Measurements from ENCODE around the gene EHD4. TPM values are rescaled to one million over a fixed set of nuclear protein-coding genes. Genes with fewer than 3 reads are reported as not detected.

Gene EHD4
- total RNA-seq, 1 donor from 2014 or later, result 68.8 TPM

GRCh38 chr15:41895957-41896356 is 76.4 kb downstream of the EHD4 start:
- no peak for DNase-seq (ENCODE audit: low read depth in 2 of 2)

DNA sequence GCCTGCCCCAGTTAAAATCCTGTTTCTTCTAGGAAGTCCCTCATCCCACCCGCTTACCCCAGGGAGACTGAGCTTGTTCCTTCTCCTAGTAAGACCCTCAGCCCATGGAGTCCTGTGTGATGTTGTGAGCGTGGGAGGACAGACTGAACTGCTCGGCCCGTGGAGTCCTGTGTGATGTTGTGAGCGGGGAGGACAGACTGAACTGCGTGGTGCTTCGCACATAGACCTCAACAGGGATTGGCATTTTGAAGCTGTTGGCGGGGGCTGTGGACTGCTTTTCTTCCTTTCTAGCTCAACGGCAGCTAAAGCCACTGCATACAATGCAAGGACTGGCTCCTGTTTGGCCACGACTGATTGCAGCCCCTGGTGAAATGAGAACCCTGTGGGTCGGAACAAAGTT is 76.9 kb downstream of the EHD4 start:
- no peak for DNase-seq (ENCODE audit: low read depth in 2 of 2)

- DNase-seq (ENCODE audit: low read depth in 2 of 2), result peak; percentile 20 to 88
Measured at GRCh38 chr15:41894791-41895463, 77.4 kb downstream of the EHD4 start.

DNA sequence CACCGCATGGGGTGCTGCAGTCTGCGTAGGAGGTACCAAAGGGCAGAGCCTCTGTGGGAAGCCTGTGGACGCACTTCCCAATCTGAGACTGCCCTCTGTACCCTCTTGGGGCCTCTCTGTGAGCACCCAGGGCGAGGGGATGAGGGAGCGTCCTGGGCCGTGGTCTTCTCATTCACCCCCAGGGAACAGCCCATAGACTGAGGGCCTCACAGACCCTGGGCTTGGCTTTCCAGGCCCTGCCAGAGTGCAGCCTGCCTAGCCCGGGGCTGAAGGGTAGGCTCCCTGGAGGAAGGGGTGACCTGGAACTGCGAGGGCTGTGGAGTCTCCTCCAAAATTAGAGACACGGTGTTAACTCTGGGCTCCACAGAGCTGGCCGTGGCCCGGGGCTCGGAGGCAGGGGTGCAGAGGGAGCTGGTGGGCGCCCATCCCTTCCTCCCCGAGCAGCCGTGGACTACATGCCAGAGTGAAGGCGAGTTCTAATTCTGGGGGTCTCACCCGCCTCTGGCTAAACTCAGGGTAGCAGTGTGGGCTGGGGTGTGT is 78.0 kb downstream of the EHD4 start:
- no peak for DNase-seq (ENCODE audit: low read depth in 2 of 2)

DNA sequence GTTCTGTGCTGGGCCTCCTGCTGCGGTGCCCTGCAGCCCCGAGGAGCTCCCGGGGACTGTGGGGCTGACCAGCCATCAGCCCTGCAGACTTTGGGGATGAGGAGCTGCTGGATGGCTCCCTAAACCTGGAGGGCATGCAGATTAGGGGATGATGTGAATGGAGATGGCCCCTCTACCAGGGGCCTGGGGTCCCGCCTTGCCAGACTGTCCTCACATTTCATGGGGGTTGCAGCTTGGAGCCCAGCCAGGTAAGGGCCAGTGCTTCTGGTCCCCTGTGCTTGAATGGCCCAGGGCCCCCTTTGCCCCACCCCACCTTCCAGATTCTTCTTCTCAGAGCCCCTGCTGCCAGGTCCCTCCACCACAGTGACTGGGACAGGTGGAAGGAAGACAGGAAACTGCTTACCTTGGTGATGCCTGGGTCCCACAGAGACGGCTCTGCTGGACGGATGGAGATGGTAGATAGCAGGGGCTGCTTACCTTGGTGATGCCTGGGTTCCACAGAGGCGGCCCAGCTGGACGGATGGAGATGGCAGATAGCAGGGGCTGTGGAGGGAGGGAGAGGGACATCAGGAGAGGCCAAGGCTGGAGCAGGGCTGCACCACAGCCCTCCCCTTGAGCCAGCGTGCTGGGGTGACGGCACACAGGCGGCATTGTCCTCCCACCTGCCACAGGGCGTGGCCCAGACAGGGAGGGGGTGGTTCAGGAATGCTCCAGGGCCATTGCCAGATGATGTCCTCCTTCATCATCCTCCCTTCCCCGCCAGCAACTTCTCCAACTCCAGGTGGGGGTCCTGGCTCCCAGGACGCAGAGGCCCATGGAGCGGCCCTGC is 78.7 kb downstream of the EHD4 start, which contains the start of gene SPTBN5:
Gene SPTBN5 (minus strand): TSS at position 632 of the 829 bp plus-strand sequence. CDS start 556 bp downstream, at position 76.
- no peak for DNase-seq (ENCODE audit: low read depth in 2 of 2)

DNA sequence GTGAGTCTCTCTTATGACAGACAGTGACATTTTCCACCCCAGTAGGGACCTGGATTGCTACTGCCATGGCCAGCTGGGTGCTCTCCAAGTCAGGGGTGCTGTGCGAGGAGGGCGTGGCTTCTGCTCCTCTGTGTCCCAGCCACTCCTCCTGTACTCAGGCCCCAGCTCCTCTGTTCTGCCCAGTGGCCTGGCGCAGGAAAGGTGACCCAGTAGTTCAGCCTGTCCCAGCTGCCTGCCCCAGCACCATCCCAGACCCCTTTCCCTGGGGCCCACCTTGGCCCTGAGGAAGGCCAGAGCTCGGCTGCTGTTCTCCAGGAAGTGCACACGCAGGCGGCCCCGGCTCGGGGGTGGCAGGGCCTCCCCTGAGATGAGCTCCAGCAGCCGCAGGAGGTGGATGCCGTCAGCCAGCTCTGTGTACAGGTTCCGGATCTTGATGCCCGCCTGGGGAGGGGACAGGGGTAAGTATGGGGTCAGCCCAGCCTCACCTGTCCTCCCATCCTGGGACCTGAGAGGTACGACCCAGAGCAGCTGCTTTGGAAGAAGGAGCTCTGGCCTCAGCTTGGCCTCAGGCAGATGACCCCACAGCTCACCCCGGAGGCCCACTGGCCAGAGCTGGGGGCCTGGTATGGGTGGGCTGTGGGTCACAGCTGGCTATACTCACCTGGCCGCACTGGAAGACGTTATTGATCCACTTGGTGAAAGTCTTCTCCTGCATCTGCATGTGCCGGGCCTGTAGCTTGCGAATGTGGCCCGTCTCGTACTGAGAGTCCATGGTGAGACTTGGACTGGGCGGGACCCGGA is 79.5 kb downstream of the EHD4 start:
- DNase-seq (ENCODE audit: low read depth in 2 of 2), result no peak

DNA sequence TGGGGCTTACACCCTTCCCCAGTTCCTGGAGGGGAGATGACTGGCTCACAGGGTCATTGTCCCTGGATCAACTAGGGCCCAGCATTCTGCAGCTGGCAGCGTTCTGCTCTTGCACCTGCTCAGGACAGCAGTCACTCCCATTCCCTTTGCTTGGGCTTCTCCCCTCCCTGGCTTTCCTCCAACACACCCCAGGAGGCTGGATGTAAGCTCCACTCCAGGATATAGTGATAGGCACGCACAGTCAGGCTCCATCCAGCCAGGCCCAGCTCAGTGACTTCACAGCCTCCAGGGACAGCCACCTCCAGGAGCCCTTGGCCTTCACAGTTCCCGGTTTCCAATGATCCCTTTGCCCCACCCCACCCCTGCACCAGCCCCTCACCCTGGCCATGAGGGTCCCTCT is 80.4 kb downstream of the EHD4 start:
- no peak for DNase-seq (ENCODE audit: low read depth in 2 of 2)

DNA sequence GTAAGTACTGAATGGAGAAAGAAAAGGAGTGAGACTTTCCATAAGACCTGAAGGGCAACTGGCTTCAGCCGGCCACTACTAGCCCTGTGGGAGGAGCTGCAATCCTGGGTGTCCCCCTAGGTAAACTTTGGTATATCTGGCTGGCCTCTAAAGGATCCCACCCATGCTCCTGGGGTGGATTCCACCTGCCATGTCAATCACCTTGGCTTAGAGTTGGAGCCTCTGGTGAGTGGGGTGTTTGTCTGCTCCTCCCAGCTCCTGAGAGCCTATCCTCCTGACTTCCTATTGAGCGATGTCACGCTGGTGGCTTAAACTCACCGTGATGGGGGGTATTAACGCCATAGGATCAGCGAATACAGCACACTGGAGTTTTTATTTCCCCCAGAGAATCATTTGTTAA is 81.1 kb downstream of the EHD4 start:
- DNase-seq (ENCODE audit: low read depth in 2 of 2), result no peak

DNA sequence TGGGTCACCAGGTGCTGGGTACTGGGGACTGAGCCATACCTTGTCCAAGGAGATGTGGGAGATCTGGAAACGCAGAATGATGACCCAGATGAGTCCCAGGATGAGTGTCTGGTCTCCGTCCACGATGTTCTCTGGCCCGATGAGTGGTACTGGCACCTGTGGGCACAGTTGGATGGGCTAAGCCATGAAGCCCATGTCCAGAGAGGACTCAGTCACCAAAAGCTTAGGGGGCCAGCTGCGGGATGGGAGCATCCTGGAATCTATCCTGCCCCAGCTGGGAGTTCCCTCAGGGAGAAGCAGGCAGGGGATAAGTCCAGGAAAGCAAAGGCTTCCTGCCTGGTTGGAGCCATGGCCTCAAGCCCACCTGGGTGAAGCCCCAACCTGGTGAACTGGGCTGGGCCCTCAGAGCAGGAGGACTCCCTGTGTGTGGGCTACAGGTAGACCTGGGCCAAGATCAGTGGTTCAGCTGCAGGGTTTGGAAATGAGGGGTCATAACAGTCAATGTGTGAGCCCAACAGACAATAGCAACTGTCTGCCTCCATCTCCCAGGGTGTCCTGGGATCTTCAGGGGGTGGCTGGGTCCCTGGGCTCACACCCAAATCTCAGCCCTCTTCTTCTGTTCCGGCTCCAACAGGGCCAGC is 82.2 kb downstream of the EHD4 start:
- no peak for DNase-seq (ENCODE audit: low read depth in 2 of 2)

GRCh38 chr15:41888662-41889253 is 83.6 kb downstream of the EHD4 start:
- DNase-seq (ENCODE audit: low read depth in 2 of 2), result no peak

- no peak for DNase-seq (ENCODE audit: low read depth in 2 of 2)
Measured at GRCh38 chr15:41887893-41888292, 84.5 kb downstream of the EHD4 start.

DNA sequence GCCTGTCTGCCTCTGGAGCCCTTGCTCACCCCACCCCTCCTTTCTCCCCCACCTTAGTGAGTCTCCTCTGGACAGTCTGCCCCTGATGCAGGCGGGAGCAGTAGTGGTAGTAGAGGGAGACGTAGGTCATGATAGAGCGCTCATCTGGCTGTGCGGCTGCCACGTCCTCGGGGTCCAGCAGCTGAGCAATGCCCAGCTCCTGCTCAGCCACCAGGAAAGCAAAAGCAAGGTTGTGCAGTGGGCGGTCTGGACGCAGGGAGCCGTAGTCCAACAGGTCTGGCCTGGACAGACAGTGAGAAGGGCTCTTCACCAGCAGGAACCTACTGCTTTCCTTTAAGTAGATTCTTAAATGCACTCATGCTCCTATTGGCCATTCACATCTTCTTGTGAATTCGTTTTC is 85.2 kb downstream of the EHD4 start:
- no peak for DNase-seq (ENCODE audit: low read depth in 2 of 2)

- DNase-seq (ENCODE audit: low read depth in 2 of 2), result no peak
Measured at GRCh38 chr15:41886741-41887140, 85.6 kb downstream of the EHD4 start.

GRCh38 chr15:41885841-41886240 is 86.5 kb downstream of the EHD4 start:
- DNase-seq (ENCODE audit: low read depth in 2 of 2), result no peak

DNA sequence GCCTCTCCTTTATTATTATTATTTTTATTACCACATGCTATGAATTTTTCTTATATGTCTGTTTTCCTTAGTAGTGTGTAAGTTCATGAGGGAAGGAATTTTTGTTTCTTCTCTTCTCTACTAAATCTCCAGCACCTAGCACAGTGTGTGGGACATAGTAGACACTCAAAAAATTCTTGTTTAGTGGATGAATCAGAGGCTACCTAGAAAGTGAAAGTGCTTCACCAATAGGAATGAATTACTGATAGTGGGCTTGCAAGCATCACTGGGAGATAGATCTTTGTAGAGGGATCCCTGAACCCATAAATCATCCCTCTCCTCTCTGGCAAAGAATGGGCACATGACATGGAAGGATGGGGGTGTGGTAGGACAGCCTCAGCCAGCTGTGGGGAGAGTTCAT is 87.0 kb downstream of the EHD4 start:
- DNase-seq (ENCODE audit: low read depth in 2 of 2), result no peak

DNA sequence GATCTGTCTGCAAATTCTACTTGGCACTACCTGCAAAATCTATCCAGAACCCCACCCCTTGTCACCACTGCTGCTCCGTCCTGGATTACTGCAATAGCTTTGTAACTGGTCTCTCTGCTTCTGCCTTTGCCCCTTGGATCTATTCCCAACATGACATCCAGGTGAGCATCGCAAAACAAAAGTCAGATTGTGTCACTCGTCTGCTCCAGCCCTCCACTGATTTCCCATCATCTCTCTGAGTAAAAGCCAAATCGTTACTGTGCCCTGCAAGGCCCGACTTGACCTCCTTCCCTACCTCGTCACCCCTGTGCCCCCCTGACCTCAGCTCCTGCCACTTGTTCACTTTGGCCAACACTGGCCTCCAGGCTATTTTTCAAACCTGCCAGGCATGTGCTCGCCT is 87.9 kb downstream of the EHD4 start:
- DNase-seq (ENCODE audit: low read depth in 2 of 2), result no peak

DNA sequence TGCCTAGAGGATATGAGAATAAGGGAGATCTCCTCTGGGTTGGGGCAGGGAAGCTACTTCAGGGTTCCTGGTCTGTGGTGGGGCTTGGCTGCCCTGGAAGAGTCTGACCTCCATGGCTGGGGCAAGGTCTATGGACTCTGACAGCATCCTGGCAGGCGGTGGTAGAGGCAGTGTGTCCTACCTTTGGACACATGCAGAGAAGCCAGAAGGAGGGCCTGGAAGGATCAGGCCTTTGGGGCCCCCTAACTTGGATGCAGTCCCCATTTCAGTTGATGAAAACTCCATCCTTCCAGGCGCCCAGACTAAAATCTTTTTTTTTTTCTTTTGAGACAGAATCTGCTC is 88.9 kb downstream of the EHD4 start:
- DNase-seq (ENCODE audit: low read depth in 2 of 2), result no peak

DNA sequence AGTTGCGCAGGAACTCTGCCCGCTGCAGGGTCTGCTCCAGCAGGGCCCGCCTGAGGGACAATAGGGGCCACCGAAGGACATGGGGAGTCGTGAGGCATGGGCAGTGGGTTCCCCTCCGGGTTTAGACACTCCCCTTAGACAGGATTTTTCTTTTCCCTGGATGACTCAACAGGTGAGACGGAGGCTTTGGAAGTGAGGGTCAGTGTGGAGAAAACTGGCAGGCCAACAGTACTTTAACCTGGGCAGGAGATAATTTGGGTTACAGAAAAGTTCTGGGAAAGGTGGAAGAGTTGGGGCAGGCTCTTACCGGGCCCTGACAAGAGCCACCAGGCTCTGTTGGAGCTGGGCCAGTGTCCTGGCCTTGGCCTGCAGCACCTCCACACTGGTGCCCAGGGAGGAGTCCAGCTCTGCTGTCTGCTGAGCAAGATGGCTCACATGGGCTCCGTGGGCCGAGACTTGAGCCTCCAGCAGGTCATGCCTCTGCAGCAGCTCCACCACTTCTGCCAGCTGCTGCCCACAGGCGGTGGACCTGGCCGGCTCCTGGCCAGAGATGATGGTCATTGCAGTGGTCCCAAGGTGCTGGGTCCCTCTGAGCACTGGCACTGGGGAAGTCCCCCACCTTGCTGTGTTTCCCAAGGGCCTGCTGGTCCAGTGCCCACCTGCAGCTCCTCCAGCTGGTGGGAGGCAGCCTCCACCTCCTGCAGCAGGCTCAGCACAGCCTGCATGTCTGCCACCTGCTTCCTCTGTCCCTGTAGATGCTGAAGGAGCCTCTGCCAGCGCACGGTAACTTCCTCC is 89.5 kb downstream of the EHD4 start:
- DNase-seq (ENCODE audit: low read depth in 2 of 2), result no peak

DNA sequence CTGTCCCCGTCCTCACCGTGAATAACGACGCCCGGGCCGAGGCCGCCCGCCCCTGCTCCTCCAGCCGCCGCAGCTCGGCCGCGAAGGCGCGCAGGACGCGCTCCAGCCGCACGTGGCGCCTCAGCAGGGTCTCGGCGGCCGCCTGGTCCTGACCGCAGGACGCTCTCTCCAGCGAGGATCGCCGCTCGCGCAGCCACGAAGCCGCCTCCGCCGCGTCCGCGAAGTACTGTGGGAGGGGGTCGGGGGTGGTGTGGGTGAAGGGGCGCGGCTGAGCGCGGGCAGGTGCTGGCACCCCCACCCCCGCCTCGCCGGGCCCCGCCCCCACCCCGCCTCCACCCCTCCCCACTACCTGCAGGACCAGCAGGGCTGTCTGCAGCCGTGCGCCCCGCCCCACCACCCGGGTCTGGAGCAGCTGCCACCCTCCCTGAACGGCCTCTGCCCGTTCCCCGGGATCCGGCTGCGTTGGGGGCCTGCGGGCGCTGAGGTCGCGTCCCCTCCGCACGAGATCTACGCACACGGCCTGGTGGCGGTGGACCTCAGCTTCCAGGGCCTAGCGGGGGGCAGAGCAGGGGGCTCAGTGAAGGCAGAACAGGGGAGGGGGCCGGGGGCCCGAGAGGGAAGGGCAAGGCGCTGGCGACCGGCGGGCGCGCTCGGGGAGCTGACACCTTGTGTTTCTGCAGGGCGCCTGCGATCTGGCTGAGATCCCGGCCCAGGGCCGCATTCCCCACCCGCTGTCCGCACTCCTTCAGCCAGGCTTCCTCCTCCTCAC is 90.3 kb downstream of the EHD4 start:
- no peak for DNase-seq (ENCODE audit: low read depth in 2 of 2)

- DNase-seq (ENCODE audit: low read depth in 2 of 2), result no peak
Measured at GRCh38 chr15:41881550-41881919, 90.8 kb downstream of the EHD4 start.
